ENCODE data around the gene C9orf78.

DNA sequence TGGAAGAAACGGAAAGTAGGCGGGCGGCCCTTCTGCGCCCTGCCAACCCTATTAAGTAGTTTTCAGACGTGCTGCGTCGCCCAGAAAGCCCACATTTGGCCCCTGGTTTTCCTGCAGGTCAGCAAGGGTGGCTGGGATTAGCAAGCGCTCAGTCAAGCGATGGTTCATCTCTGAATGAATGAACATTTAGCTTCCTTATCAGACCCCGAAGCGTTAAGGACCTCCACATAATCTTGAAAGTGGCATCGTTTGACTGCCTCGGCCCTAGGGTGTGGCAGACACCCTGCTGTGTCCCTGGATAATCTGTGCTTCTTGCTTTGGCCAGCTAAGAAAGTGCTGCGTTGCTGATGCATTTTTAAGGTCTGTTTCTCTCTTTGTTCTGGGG lies 31.4 kb downstream of the C9orf78 start:
- TF ChIP-seq, protein P1, sequence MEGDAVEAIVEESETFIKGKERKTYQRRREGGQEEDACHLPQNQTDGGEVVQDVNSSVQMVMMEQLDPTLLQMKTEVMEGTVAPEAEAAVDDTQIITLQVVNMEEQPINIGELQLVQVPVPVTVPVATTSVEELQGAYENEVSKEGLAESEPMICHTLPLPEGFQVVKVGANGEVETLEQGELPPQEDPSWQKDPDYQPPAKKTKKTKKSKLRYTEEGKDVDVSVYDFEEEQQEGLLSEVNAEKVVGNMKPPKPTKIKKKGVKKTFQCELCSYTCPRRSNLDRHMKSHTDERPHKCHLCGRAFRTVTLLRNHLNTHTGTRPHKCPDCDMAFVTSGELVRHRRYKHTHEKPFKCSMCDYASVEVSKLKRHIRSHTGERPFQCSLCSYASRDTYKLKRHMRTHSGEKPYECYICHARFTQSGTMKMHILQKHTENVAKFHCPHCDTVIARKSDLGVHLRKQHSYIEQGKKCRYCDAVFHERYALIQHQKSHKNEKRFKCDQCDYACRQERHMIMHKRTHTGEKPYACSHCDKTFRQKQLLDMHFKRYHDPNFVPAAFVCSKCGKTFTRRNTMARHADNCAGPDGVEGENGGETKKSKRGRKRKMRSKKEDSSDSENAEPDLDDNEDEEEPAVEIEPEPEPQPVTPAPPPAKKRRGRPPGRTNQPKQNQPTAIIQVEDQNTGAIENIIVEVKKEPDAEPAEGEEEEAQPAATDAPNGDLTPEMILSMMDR (IDR thresholded peaks at IDR 0.05): no peak
- no peak for TF ChIP-seq POLR2A (IDR thresholded peaks at IDR 0.05)

Data from breast epithelium (tissue), 3 donors.